ENCODE measurements around the gene ZCCHC2.

The ZCCHC2 gene

GRCh38 chr18:62522504-62523254 lies at the start of gene ZCCHC2:
Gene ZCCHC2, plus strand, starts transcription at chr18:62523025. Its CDS starts 400 bp downstream, at chr18:62523425.
- peak; percentile 94 to 99 for DNase-seq (ENCODE audit: extremely low read depth in 1 of 2, low read depth in 1 of 2)

DNA sequence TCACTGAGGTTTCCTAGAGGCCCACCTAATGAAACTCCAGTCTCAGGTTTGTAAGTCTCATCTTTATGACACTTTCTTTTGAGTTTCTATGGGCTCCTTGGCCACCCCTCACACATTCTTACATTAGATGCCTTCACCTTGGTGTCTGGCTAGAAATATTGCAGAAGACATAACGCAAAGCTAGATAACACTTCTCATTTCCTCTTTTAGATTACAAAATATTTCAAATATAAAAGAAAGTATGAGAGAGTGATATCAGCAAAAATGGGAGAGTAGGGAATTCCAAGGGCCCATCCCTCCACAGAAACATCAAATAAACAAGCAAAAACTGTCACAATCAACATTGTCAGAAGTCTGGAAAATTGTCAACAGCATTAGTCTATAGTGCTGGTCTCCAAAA lies 43.3 kb upstream of the ZCCHC2 start:
- no peak for DNase-seq (ENCODE audit: extremely low read depth in 1 of 2, low read depth in 1 of 2)

- DNase-seq (ENCODE audit: extremely low read depth in 1 of 2, low read depth in 1 of 2), result no peak
These were observed 41.9 kb upstream of the ZCCHC2 start for GRCh38 chr18:62480927-62481326.

DNA sequence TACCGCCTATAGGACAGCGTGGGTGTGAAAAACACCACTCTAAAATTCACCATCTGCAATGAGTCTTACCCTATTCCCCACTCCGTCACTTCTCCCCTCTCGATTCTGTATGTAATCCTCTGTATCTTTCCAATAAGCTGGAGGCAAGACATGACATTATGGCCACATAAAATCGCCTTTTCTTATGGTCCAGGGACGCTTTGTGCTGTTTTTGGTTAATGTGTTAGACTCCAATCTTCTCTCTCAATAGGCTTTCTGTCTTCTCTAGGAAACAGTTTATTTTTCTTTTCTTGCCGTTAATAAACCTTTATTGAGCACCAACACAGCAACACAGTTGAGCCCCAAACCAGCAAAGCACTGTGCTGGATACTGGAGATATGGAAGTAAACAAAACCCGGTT lies 37.9 kb upstream of the ZCCHC2 start:
- no peak for DNase-seq (ENCODE audit: extremely low read depth in 1 of 2, low read depth in 1 of 2)

GRCh38 chr18:62485684-62486083 lies 37.1 kb upstream of the ZCCHC2 start:
- DNase-seq (ENCODE audit: extremely low read depth in 1 of 2, low read depth in 1 of 2), result peak in 1 of 2 donors; percentile 18

DNA sequence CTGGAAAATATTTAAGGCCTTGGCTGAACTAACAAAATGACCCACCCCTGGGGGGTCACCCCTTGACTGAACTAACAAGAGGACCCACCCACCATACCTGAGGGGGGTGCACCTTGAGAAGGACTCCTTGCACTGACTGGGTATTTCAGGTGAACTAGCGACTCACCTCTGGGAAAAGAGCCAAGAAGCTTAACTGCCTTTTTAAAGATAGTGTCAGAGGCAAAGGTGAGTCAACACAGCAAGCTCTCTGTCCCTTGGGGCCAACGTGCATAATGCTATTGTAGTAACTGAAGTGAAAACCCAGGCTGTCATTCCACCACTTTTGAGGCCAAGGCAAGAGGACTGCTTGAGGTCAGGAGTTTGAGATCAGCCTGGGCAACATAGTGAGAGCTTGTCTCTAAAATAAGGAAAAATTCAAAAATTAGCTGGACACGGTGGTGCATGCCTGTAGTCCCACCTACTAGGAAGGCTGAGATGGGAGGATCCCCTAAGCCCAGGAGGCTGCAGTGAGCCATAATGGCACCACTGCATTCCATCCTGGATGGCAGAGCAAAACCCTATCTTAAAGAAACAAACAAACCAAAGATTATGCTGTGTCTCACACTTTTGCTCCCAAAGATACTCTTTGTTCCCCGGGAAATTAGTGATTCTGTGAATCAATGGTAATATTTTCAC lies 36.4 kb upstream of the ZCCHC2 start:
- DNase-seq (ENCODE audit: extremely low read depth in 1 of 2, low read depth in 1 of 2), result peak in 1 of 2 donors; percentile 50

DNA sequence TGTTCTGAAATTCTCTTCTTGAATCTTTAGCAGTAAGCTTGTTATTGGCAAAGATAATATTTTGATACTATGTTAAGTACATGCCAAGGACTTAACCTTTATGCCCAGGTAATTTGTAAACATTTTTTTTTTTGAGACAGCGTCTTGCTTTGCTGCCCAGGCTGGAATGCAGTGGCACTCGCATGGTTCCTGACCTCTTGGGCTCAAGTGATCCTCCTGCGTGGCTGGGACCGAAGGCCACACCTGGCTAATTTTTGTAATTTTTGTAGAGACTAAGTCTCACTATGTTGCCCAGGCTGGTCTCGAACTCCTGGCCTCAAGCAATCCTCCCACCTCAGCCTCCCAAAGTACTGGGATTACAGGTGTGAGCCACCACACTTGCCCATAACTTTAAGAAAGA lies 35.7 kb upstream of the ZCCHC2 start:
- no peak for DNase-seq (ENCODE audit: extremely low read depth in 1 of 2, low read depth in 1 of 2)

GRCh38 chr18:62490967-62491695 lies 31.7 kb upstream of the ZCCHC2 start:
- DNase-seq (ENCODE audit: extremely low read depth in 1 of 2, low read depth in 1 of 2), result no peak

DNA sequence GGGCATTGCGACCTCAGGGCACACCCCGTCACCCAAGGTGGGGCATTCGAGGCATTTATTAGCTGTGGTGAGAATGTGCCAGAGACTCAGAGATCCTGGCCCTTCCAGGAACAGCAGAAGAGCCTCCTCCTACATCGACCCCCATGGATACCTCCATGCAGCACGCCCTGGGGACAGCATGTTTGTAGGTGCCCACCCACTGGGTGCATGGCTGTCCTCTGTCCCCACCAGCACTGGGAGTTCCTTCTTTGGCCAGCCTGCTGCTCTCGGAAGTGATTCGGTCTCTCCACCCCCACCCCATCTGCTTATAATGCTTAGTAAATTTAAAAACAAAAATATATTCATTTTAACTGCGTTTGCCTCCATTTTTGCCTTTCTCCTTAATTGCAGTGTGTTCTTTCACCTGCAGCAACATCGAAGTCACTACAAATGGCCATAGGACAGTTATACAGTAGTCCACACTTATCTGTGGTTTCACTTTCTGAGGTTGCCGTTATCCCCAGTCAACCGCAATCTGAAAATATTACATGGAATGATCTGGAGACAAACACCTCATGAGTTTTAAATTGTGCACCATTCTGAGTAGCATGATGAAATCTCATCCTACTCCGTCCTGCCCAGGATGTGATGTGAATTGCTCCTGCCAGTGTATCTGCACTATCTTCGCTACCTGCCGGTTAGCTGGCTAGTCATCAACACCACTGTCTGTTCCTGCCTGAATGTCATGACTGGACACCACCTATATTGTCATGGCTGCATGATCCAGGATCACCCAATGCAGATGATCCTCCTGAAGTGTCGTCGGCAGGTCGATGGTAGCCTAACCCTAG lies 29.6 kb upstream of the ZCCHC2 start:
- DNase-seq (ENCODE audit: extremely low read depth in 1 of 2, low read depth in 1 of 2), result no peak

DNA sequence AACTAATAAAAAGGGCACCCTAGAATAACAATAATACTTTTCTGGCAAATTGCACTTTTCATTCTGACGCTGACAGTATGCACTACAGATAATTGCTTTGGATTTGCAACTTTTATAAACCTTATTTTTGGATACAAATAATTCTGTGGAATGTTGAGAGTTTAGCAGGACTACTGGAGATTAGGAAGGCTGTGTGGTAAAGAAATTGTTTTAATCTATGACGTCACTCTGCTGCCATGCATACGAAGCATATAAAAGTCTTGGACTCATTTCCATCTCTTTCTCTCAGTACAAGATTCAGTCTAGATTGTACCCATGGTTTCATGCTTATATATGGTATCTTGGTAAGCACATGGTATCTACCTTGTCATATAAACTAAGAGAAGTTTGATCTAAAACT lies 28.1 kb upstream of the ZCCHC2 start:
- DNase-seq (ENCODE audit: extremely low read depth in 1 of 2, low read depth in 1 of 2), result no peak

- DNase-seq (ENCODE audit: extremely low read depth in 1 of 2, low read depth in 1 of 2), result no peak
These were observed 26.6 kb upstream of the ZCCHC2 start for GRCh38 chr18:62496262-62496661.

GRCh38 chr18:62497190-62497772 lies 25.5 kb upstream of the ZCCHC2 start:
- DNase-seq (ENCODE audit: extremely low read depth in 1 of 2, low read depth in 1 of 2), result no peak

GRCh38 chr18:62498616-62499262 lies 24.1 kb upstream of the ZCCHC2 start:
- DNase-seq (ENCODE audit: extremely low read depth in 1 of 2, low read depth in 1 of 2), result no peak

DNA sequence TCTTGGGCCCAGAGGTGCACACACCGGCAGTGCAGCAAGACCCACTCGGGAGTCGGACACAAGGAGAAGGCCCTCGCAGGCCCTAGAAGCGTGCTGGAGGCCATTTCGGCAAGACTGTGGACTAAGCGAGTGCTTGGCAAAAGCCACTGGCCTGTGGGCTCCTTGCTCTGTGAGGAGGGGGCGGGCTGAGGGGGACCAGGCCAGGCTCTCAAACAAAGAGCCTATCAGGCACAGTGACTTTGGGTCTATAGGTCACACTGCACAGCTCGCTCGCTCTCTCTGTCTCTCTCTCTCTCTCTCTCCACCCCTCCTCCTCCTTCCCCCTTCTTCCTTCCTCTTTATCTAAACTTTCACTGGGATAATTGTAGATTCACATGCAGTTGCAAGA lies 23.6 kb upstream of the ZCCHC2 start:
- DNase-seq (ENCODE audit: extremely low read depth in 1 of 2, low read depth in 1 of 2), result no peak

GRCh38 chr18:62500174-62500573 lies 22.7 kb upstream of the ZCCHC2 start:
- DNase-seq (ENCODE audit: extremely low read depth in 1 of 2, low read depth in 1 of 2), result no peak

GRCh38 chr18:62500966-62501591 lies 21.7 kb upstream of the ZCCHC2 start:
- DNase-seq (ENCODE audit: extremely low read depth in 1 of 2, low read depth in 1 of 2), result no peak

DNA sequence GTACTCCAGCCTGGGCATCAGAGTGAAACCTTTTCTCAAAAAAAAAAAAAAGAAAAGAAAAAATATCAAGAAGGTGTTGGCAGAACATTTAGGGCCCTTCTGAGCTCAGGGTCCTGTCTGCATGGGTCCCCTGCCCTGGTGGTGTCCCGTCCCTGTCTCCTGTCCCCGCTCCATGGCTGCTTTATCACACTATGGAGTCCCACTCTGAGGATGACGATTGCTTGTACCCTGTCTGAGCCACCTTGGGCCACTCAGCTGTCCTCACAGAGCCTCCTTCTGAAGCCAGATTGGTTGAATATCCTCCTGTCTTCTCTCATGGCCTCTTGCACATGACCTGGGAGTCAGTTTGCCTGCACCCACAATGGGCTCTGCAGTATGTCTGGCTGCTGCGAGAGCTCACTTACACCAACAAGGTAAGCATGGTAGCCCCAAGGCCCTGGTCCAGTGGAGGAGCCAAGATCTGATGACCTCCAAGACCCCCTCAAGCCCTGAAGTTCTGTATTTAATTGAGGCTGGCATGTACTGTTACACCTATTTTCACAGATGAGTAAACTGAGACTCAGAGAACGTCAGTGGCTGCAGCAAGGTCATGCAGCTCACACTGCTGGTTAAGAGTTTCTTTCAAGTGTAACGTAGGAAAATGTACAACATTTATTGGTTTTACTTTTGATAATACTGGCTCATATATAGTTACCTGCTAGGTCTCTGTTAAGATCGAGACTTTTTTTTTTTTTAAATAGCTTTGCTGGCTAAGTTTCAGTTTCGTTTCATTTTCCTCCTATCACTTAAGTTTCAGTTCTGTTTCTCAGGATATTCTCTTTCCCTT lies 16.9 kb upstream of the ZCCHC2 start:
- peak in 1 of 2 donors; percentile 22 for DNase-seq (ENCODE audit: extremely low read depth in 1 of 2, low read depth in 1 of 2)

GRCh38 chr18:62506495-62507143 lies 16.2 kb upstream of the ZCCHC2 start:
- DNase-seq (ENCODE audit: extremely low read depth in 1 of 2, low read depth in 1 of 2), result no peak
